ENCODE results near the gene CXCL12.

The CXCL12 gene

GRCh38 chr10:44333511-44333910 lies 51.4 kb downstream of the CXCL12 start:
- H3K4me3 ChIP-seq (replicated peaks in 1 of 2; ENCODE audit: low read depth in 2 of 2, low read length in 2 of 2): no peak overlapping the region
- no peak for DNase-seq (ENCODE audit: low read depth in 2 of 2)
- no peak for TF ChIP-seq CTCF (IDR thresholded peaks at IDR 0.05; ENCODE audit: low read depth, low read length)

GRCh38 chr10:44332465-44332864 lies 52.4 kb downstream of the CXCL12 start:
- no peak for TF ChIP-seq CTCF (IDR thresholded peaks at IDR 0.05; ENCODE audit: low read depth, low read length)
- no peak overlapping the region for H3K4me3 ChIP-seq (replicated peaks in 1 of 2; ENCODE audit: low read depth in 2 of 2, low read length in 2 of 2)

GRCh38 chr10:44330431-44330830 lies 54.5 kb downstream of the CXCL12 start:
- no peak overlapping the region for H3K4me3 ChIP-seq (replicated peaks in 1 of 2; ENCODE audit: low read depth in 2 of 2, low read length in 2 of 2)
- no peak for DNase-seq (ENCODE audit: low read depth in 2 of 2)
- TF ChIP-seq CTCF (IDR thresholded peaks at IDR 0.05; ENCODE audit: low read depth, low read length): no peak

More at GRCh38 chr10:44332465-44332864, 52.4 kb downstream of the CXCL12 start:
- DNase-seq (ENCODE audit: low read depth in 2 of 2): no peak

- no peak overlapping the region for H3K4me3 ChIP-seq (replicated peaks in 1 of 2; ENCODE audit: low read depth in 2 of 2, low read length in 2 of 2)
- DNase-seq (ENCODE audit: low read depth in 2 of 2): no peak
- no peak for TF ChIP-seq CTCF (IDR thresholded peaks at IDR 0.05; ENCODE audit: low read depth, low read length)
These were observed 57.4 kb downstream of the CXCL12 start for GRCh38 chr10:44327461-44327860.
